IMR-90 (cell line): ENCODE measurements around the gene CASP3.

ENCODE experiments used
- CEBPB ChIP-seq: IDR thresholded peaks from 2 replicates; pipeline ENCODE4 v1.6.1; 2012; ENCODE audit warnings: low read depth, low read length, improper control_type of control experiment
- CTCF ChIP-seq: conservative IDR thresholded peaks from 2 replicates; pipeline ENCODE4 v1.5.1; 2012; ENCODE audit warnings: mild to moderate bottlenecking, low read depth, low read length, improper control_type of control experiment
- MXI1 ChIP-seq: IDR thresholded peaks from 2 replicates; pipeline ENCODE4 v1.6.1; 2012; ENCODE audit warnings: low read depth, mild to moderate bottlenecking, low read length, moderate library complexity, borderline replicate concordance
- POLR2A ChIP-seq: IDR thresholded peaks from 2 replicates; pipeline ENCODE4 v1.6.1; 2012; ENCODE audit warnings: mild to moderate bottlenecking, low read depth, low read length
- USF2 ChIP-seq: fragments of 150-350 bp; IDR thresholded peaks from 2 replicates; pipeline ENCODE4 v1.6.1; 2017; ENCODE audit warnings: mild to moderate bottlenecking, antibody characterized with exemption, low read length, low read depth

GRCh38 chr4:184694412-184694956 lies 45.2 kb upstream of the CASP3 start:
- TF ChIP-seq CEBPB = no peak
- TF ChIP-seq CTCF = no peak
- no peak for TF ChIP-seq USF2
- no peak for TF ChIP-seq POLR2A
- no peak for TF ChIP-seq MXI1
